K562 (cell line): ENCODE data around the gene MAD2L1BP. TPM values are rescaled to one million over a fixed set of nuclear protein-coding genes. Genes with fewer than 3 reads are reported as not detected.
A peak's percentile ranks its signal among the peaks of the same experiment; 100 is the strongest.

Experiments used
- ATAC-seq: fragments of 200-7000 bp; cut with Tn5 transposase; 3 replicates; pipeline ENCODE4 v1.9.1; 2020; ENCODE audit warnings: moderate library complexity
- BruUV-seq: library from RNA; stranded (reverse); fragments of 400-500 nt; replicated peaks from 2 replicates; lab custom pipeline; 2021; lab: Mats Ljungman, UMichigan
- CTCF ChIA-PET: fragments of 300-600 bp; formaldehyde crosslinking; extraction: SDS; loops from one replicate; lab custom pipeline; 2021; ENCODE audit warnings: low intra/inter-chr PET ratio; lab: Yijun Ruan, JAX
- POLR2A ChIA-PET: fragments of 300-600, 350-650 bp; sonication (Branson Sonifier 250); formaldehyde crosslinking; extraction: SDS; loops from one replicate; lab custom pipeline; 2021; ENCODE audit warnings: antibody characterized with exemption, inconsistent platforms; lab: Yijun Ruan, JAX
- DNase-seq, 4 experiments: peaks; one replicate each; pipeline versions ENCODE4 v3.0.0 to v3.0.0-alpha.2; 2011 to 2018; ENCODE audit warnings: low spot score in 3 of 4, mixed read lengths in 3 of 4; ENCODE audit errors: extremely low read depth in 1 of 4
- FAIRE-seq: peaks from 2 replicates; lab custom pipeline; 2011; peaks lifted over from hg19 to GRCh38; lab: Jason Lieb, UNC
- H2AFZ ChIP-seq: 2 replicates; pipeline ENCODE4 v1.6.0; 2011; ENCODE audit warnings: low read depth, low read length, control low read depth, inconsistent platforms
- H3K27ac ChIP-seq: fragments of 200-600 bp; 3 replicates; pipeline ENCODE4 v1.8.0; 2011; ENCODE audit warnings: low read depth, mild to moderate bottlenecking, control low read depth, inconsistent platforms, low read length, moderate library complexity, mixed read lengths; ENCODE audit errors: extremely low read depth
- H3K27me3 ChIP-seq, 2 experiments: fragments of 300-600 bp in 1 of 2; 2 replicates in 1 of 2; 3 replicates in 1 of 2; pipeline versions ENCODE4 v1.6.0 to v1.8.0; 2011; ENCODE audit warnings: inconsistent platforms in 2 of 2, low read length in 2 of 2, mild to moderate bottlenecking in 1 of 2, mixed read lengths in 1 of 2, moderate library complexity in 1 of 2; ENCODE audit not compliant: control insufficient read depth in 2 of 2, insufficient read depth in 2 of 2
- H3K36me3 ChIP-seq: fragments of 300-600 bp; 3 replicates; pipeline ENCODE4 v1.8.0; 2011; ENCODE audit warnings: mild to moderate bottlenecking, low read length, inconsistent platforms; ENCODE audit not compliant: control insufficient read depth, insufficient read depth
- H3K4me1 ChIP-seq, 2 experiments: fragments of 200-600 bp in 1 of 2; replicated peaks in 1 of 2; 2 replicates in 1 of 2; 3 replicates in 1 of 2; pipeline versions ENCODE4 v1.5.1 to v1.8.0; 2011; ENCODE audit warnings: inconsistent platforms in 2 of 2, low read length in 2 of 2, mild to moderate bottlenecking in 1 of 2, mixed read lengths in 1 of 2, moderate library complexity in 1 of 2; ENCODE audit not compliant: control insufficient read depth in 2 of 2, insufficient read depth in 2 of 2
- H3K4me2 ChIP-seq: 2 replicates; pipeline ENCODE4 v1.6.1; 2011; ENCODE audit warnings: low read length, control low read depth, inconsistent platforms, mixed read lengths; ENCODE audit not compliant: insufficient read depth
- H3K4me3 ChIP-seq: fragments of 200-600 bp; sonication (generic), shearing (Covaris generic); 2 replicates; pipeline ENCODE4 v1.5.1; 2016; ENCODE audit warnings: control low read depth, inconsistent platforms
- H3K79me2 ChIP-seq: fragments of 200-600 bp; 3 replicates; pipeline ENCODE4 v1.8.0; 2011; ENCODE audit warnings: low read length, inconsistent platforms; ENCODE audit not compliant: control insufficient read depth, insufficient read depth
- H3K9ac ChIP-seq, 2 experiments: 2 replicates each; pipeline versions ENCODE4 v1.6.0 to v1.6.1; 2011; ENCODE audit warnings: low read depth in 2 of 2, low read length in 2 of 2, control low read depth in 1 of 2, inconsistent platforms in 1 of 2, mild to moderate bottlenecking in 1 of 2, mixed read lengths in 1 of 2; ENCODE audit not compliant: insufficient read depth in 1 of 2
- H3K9me1 ChIP-seq: one replicate; pipeline ENCODE4 v1.6.0; 2011; ENCODE audit warnings: inconsistent platforms, mild to moderate bottlenecking, low read length, moderate library complexity; ENCODE audit not compliant: control insufficient read depth, insufficient read depth
- H3K9me3 ChIP-seq: replicated peaks from 2 replicates; pipeline ENCODE4 v1.5.1; 2011; ENCODE audit warnings: low read depth, low read length, inconsistent platforms; ENCODE audit not compliant: control insufficient read depth, insufficient read depth
- H4K20me1 ChIP-seq: replicated peaks from 2 replicates; pipeline ENCODE4 v1.6.1; 2011; ENCODE audit warnings: low read length, inconsistent platforms, mixed read lengths; ENCODE audit not compliant: control insufficient read depth, insufficient read depth
- ADNP ChIP-seq: fragments of 200-800 bp; sonication (Bioruptor generic); IDR thresholded peaks from 2 replicates; pipeline ENCODE4 v1.6.1; 2016; ENCODE audit warnings: missing genetic modification characterization, missing compliant biosample characterization
- BCOR ChIP-seq: fragments of 450-650 bp; IDR thresholded peaks from 2 replicates; pipeline ENCODE4 v1.6.1; 2016
- E2F3 ChIP-seq: fragments of 250-450 bp; sonication (Bioruptor Pico); IDR thresholded peaks from 2 replicates; pipeline ENCODE4 v1.4.0; 2020; ENCODE audit warnings: mild to moderate bottlenecking
- HMG20A ChIP-seq: fragments of 450-650 bp; formaldehyde crosslinking; conservative IDR thresholded peaks from 2 replicates; pipeline ENCODE4 v1.4.0; 2020; ENCODE audit warnings: mild to moderate bottlenecking, mixed read lengths
- KLF6 ChIP-seq: fragments of 250-450 bp; sonication (Bioruptor Pico); IDR thresholded peaks from 2 replicates; pipeline ENCODE4 v1.4.0; 2020; ENCODE audit warnings: mild to moderate bottlenecking, moderate library complexity, borderline replicate concordance
- PHB ChIP-seq: fragments of 250-450 bp; sonication (Bioruptor Pico); IDR thresholded peaks from 2 replicates; pipeline ENCODE4 v1.5.0; 2021
- SMARCA5 ChIP-seq: fragments of 450-650 bp; IDR thresholded peaks from 2 replicates; pipeline ENCODE4 v1.6.1; 2016
- SNIP1 ChIP-seq: fragments of 450-650 bp; IDR thresholded peaks from 2 replicates; pipeline ENCODE4 v1.7.1; 2017; ENCODE audit warnings: low read depth, mild to moderate bottlenecking
- TBL1XR1 ChIP-seq, 2 experiments: IDR thresholded peaks; 2 replicates each; pipeline ENCODE4 v1.6.1; 2012; ENCODE audit warnings: improper control_type of control experiment in 2 of 2, low read length in 2 of 2, mild to moderate bottlenecking in 1 of 2
- TEAD4 ChIP-seq, 2 experiments: sonication (generic) in 1 of 2; formaldehyde crosslinking in 1 of 2; IDR thresholded peaks; 2 replicates each; pipeline versions ENCODE4 v1.6.1 to v1.8.0; 2012 to 2022; ENCODE audit warnings: borderline replicate concordance in 1 of 2, inconsistent platforms in 1 of 2, low read length in 1 of 2, mild to moderate bottlenecking in 1 of 2, missing genetic modification reagents in 1 of 2
- U2AF1 ChIP-seq: fragments of 200-400 bp; formaldehyde crosslinking; optimal IDR thresholded peaks from 2 replicates; pipeline ENCODE3; 2017; ENCODE audit warnings: mild to moderate bottlenecking, low read depth, low read length, moderate library complexity
- ZNF184 ChIP-seq: sonication (generic); formaldehyde crosslinking; IDR thresholded peaks from 2 replicates; pipeline ENCODE4 v1.5.0; 2020; ENCODE audit warnings: missing genetic modification reagents
- ZNF384 ChIP-seq: IDR thresholded peaks from 2 replicates; pipeline ENCODE4 v1.6.1; 2012; ENCODE audit warnings: low read depth, low read length, improper control_type of control experiment
- ZNF444 ChIP-seq: fragments of 250-450 bp; sonication (Bioruptor Pico); IDR thresholded peaks from 2 replicates; pipeline ENCODE4 v1.4.0; 2020; ENCODE audit warnings: mild to moderate bottlenecking, moderate library complexity
- ZNF561 ChIP-seq: fragments of 450-650 bp; formaldehyde crosslinking; conservative IDR thresholded peaks from 2 replicates; pipeline ENCODE4 v1.4.0; 2020; ENCODE audit warnings: mild to moderate bottlenecking, moderate library complexity
- ZNF717 ChIP-seq: fragments of 250-450 bp; sonication (Bioruptor Pico); IDR thresholded peaks from 2 replicates; pipeline ENCODE4 v1.5.0; 2021
- WGBS: fragments of 100-300 bp; shearing (Covaris generic); methylation state at CpG from one replicate; pipeline ENCODE4 v1.1.6; 2016; ENCODE audit warnings: low coverage, mixed read lengths; ENCODE audit not compliant: insufficient coverage; ENCODE audit errors: missing lambda C conversion rate; 5-methylcytosine and 5-hydroxymethylcytosine counted together
- in situ Hi-C: fragments of 300-500 bp; cut with MboI; formaldehyde crosslinking; loops from 4 replicates; pipeline ENCODE4 v1.15.0; 2018; ENCODE audit warnings: inconsistent platforms, mixed read lengths
- intact Hi-C: fragments of 100-400 bp; cut with micrococcal nuclease; formaldehyde crosslinking; loops from 2 replicates; pipeline ENCODE4 v1.14.2; 2022
- polyA plus RNA-seq, 8 experiments: library from polyadenylated mRNA; depleted of rRNA in 4 of 8; stranded (reverse) in 5 of 8; unstranded in 3 of 8; fragments of >200 nt; fragmentation: Nextera tagmentation in 2 of 8; fragmentation: Illumina TruSeq in 1 of 8; extraction: Ambion mirVana in 2 of 8; extraction: Trizol in 1 of 8; gene quantifications; 2 replicates each; pipeline versions ENCODE4 v1.2.1 to v1.2.3, GENCODE V29; 2011 to 2014; ENCODE audit warnings: inconsistent platforms in 1 of 8, missing spikeins in 1 of 8
- total RNA-seq, 7 experiments: library from RNA; depleted of rRNA in 6 of 7; stranded (reverse); fragments of >200 nt in 6 of 7; fragmentation: Illumina TruSeq in 2 of 7; extraction: Trizol in 2 of 7; gene quantifications; 2 replicates each; pipeline versions ENCODE4 v1.2.1 to v1.2.3, GENCODE V29; 2011 to 2021; ENCODE audit warnings: low replicate concordance in 1 of 7
- TF ChIP-seq, protein P1 (sequence below): sonication (generic); IDR thresholded peaks from 2 replicates; pipeline ENCODE4 v1.6.1; 2016
- TF ChIP-seq, protein P2 (sequence below): sonication (generic); formaldehyde crosslinking; IDR thresholded peaks from 2 replicates; pipeline ENCODE4 v1.5.0; 2020; ENCODE audit warnings: missing genetic modification reagents
- TF ChIP-seq, protein P3 (sequence below): fragments of 450-650 bp; formaldehyde crosslinking; IDR thresholded peaks from 2 replicates; pipeline ENCODE4 v1.4.0; 2020; ENCODE audit warnings: mild to moderate bottlenecking, moderate library complexity

MAD2L1BP gene
- total and polyA plus RNA-seq, 9 of the 15 experiments (the other 6 are each of a cell fraction or from before 2014, with no cell fraction given), result 69.7 to 321 (median 111) TPM

DNA sequence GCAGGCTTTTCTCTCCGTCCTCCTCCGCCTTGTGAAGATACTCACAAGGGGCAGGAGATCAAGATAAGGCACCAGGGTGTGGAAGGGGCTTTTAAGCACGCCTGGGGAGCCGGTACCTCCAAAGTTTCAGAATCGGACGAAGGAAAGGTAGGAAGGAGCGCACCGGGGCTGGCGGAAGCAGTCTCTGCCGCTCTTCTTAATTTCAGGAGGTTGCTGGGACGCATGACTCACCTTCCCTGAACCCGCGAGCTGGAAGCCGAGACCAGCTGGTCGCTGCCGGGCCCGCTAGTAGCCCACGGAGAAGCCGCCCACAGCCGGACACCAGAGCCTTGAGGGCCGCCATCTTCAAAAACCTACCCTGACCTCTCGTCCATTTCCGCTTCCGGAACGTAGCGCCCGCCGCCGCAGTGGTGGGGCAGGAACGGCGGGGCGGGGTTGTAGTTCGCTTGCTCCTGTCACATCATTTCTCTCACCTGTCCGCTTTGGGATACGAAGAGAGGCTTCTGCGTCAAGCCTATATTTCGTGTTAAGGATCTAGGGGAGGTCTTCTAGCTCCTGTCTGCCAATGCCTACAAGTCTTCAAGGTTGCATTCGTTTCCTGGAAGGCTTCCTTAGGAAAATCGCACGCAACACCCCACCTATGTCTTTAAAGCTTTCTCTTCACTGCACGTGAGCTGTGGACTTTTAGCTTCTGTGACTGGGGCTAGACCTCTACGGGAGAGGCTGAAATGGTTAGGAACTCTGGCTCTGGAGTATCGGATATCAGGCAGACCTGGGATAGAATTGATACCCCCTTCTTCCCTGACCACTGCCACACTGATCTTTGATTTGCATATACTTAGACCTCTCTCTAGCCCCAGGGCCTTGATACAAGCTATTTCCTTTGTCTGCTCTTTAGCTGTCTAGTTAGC, 52.1 kb downstream of the MAD2L1BP start, which contains the start of gene MRPS18A:
Gene MRPS18A, minus strand, starts transcription at position 355 of the 911 bp plus-strand sequence. Its CDS starts 12 bp downstream, at position 343.
- in situ Hi-C loops, result no loop called here
- no peak for TF ChIP-seq ZNF384
- no peak for TF ChIP-seq ZNF444 (CRISPR knock-in tag)
- TF ChIP-seq ZNF717 (CRISPR knock-in tag), result no peak
- no peak for TF ChIP-seq ZNF184
- TF ChIP-seq ZNF561, result no peak
- TF ChIP-seq, protein P1, sequence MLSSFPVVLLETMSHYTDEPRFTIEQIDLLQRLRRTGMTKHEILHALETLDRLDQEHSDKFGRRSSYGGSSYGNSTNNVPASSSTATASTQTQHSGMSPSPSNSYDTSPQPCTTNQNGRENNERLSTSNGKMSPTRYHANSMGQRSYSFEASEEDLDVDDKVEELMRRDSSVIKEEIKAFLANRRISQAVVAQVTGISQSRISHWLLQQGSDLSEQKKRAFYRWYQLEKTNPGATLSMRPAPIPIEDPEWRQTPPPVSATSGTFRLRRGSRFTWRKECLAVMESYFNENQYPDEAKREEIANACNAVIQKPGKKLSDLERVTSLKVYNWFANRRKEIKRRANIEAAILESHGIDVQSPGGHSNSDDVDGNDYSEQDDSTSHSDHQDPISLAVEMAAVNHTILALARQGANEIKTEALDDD, result no peak
- TF ChIP-seq, protein P2, sequence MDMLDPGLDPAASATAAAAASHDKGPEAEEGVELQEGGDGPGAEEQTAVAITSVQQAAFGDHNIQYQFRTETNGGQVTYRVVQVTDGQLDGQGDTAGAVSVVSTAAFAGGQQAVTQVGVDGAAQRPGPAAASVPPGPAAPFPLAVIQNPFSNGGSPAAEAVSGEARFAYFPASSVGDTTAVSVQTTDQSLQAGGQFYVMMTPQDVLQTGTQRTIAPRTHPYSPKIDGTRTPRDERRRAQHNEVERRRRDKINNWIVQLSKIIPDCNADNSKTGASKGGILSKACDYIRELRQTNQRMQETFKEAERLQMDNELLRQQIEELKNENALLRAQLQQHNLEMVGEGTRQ (CRISPR knock-in tag), result no peak
- TF ChIP-seq HMG20A, result no peak
- no peak for TF ChIP-seq SNIP1
- TF ChIP-seq SMARCA5, result no peak
- TF ChIP-seq TEAD4 (IDR thresholded peaks at IDR 0.05; ENCODE audit: low read length), result peak; percentile 19; the same call in 1 of the 2 replicates
- TF ChIP-seq TEAD4 (CRISPR knock-in tag; IDR thresholded peaks at IDR 0.05; ENCODE audit: borderline replicate concordance), result no peak
- TF ChIP-seq U2AF1, result no peak
- no peak for TF ChIP-seq BCOR
- TF ChIP-seq E2F3 (CRISPR knock-in tag), result peak; percentile 73; the same call in 1 of the 2 replicates
- TF ChIP-seq ADNP (tag), result no peak
- 0 out of 2 replicates have a peak, but pooled peaks have one; percentile 39 for TF ChIP-seq KLF6 (CRISPR knock-in tag)
- TF ChIP-seq TBL1XR1 (IDR thresholded peaks at IDR 0.05; ENCODE audit: low read length in 2 of 2), result no peak
- no peak for TF ChIP-seq PHB (CRISPR knock-in tag)
- TF ChIP-seq, protein P3, sequence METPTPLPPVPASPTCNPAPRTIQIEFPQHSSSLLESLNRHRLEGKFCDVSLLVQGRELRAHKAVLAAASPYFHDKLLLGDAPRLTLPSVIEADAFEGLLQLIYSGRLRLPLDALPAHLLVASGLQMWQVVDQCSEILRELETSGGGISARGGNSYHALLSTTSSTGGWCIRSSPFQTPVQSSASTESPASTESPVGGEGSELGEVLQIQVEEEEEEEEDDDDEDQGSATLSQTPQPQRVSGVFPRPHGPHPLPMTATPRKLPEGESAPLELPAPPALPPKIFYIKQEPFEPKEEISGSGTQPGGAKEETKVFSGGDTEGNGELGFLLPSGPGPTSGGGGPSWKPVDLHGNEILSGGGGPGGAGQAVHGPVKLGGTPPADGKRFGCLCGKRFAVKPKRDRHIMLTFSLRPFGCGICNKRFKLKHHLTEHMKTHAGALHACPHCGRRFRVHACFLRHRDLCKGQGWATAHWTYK, result peak; percentile 55; the same call in 1 of the 2 replicates

More for the DNA sequence above, 52.1 kb downstream of the MAD2L1BP start, which contains the start of gene MRPS18A:
- ChIA-PET POLR2A (interaction anchor here (0.7 to 3.2 kb wide), 9 partner anchors 8 to 83 kb away, joined by 3 to 21 read pairs (median 4); no protein-coding TSS in a partner anchor), CTCF (interaction anchor here (0.6 kb wide), 1 partner anchor 22 kb away, joined by 4 read pairs; no protein-coding TSS in a partner anchor)
- peak; percentile 92 to 94 (median 94) for DNase-seq
- under 1% methylated on average over 41 of the region's 43 CpGs for WGBS
- intact Hi-C loops, result no loop called here
- peaks cover 4 to 29% of the 10 kb centered on the region in 2 experiments; a peak in 3 of 5 replicates for H3K4me1 ChIP-seq
- H3K9me3 ChIP-seq, result no peaks in the 10 kb centered on the region
- H3K79me2 ChIP-seq, result peaks cover 56% of the 10 kb centered on the region
- H3K4me2 ChIP-seq, result peak within 1 kb of the TSS; percentile 98
- peak; percentile 99 for ATAC-seq
- H3K27me3 ChIP-seq, result no peaks in the 10 kb centered on the region
- peaks cover 14% of the 10 kb centered on the region for H4K20me1 ChIP-seq
- H2AFZ ChIP-seq, result peak within 1 kb of the TSS; percentile 99
- H3K9ac ChIP-seq, result peak within 1 kb of the TSS; percentile 97
- H3K9me1 ChIP-seq, result no peaks in the 10 kb centered on the region
- FAIRE-seq, result peak; percentile 92
- H3K27ac ChIP-seq, result peak within 1 kb of the TSS; percentile 91
- H3K4me3 ChIP-seq, result peak within 1 kb of the TSS; percentile 87
- peaks cover 34% of the 10 kb centered on the region for H3K36me3 ChIP-seq
- TSS peak; percentile 96 for BruUV-seq
